ENCODE results near the gene KDM4B.
A peak's percentile ranks its signal among the peaks of the same experiment; 100 is the strongest.

Gene KDM4B

GRCh38 chr19:5035793-5036697 is 67.1 kb downstream of the KDM4B start:
- no peak for TF ChIP-seq CTCF (IDR thresholded peaks at IDR 0.05; ENCODE audit: low read length, missing control alignments)
- no peak for DNase-seq (ENCODE audit: low read depth)
- H3K4me3 ChIP-seq (replicated peaks; ENCODE audit: low read depth, low read length): no peak overlapping the region

GRCh38 chr19:5036698-5037563 is 68.0 kb downstream of the KDM4B start:
- peak; percentile 54 for DNase-seq (ENCODE audit: low read depth)
- H3K4me3 ChIP-seq (replicated peaks; ENCODE audit: low read depth, low read length): no peak overlapping the region
- no peak for TF ChIP-seq CTCF (IDR thresholded peaks at IDR 0.05; ENCODE audit: low read length, missing control alignments)

GRCh38 chr19:5037936-5038335 is 69.0 kb downstream of the KDM4B start:
- TF ChIP-seq CTCF (IDR thresholded peaks at IDR 0.05; ENCODE audit: low read length, missing control alignments): no peak
- DNase-seq (ENCODE audit: low read depth): no peak
- H3K4me3 ChIP-seq (replicated peaks; ENCODE audit: low read depth, low read length): no peak overlapping the region

GRCh38 chr19:5038631-5039271 is 69.8 kb downstream of the KDM4B start:
- TF ChIP-seq CTCF (IDR thresholded peaks at IDR 0.05; ENCODE audit: low read length, missing control alignments): peak; percentile 53
- DNase-seq (ENCODE audit: low read depth): peak; percentile 28

GRCh38 chr19:5039642-5040543 is 71.0 kb downstream of the KDM4B start:
- no peak overlapping the region for H3K4me3 ChIP-seq (replicated peaks; ENCODE audit: low read depth, low read length)
- DNase-seq (ENCODE audit: low read depth): no peak
- TF ChIP-seq CTCF (IDR thresholded peaks at IDR 0.05; ENCODE audit: low read length, missing control alignments): no peak

More at GRCh38 chr19:5038631-5039271, 69.8 kb downstream of the KDM4B start:
- H3K4me3 ChIP-seq (replicated peaks; ENCODE audit: low read depth, low read length): no peak overlapping the region

Data from fibroblast of pulmonary artery (primary cell).